22Rv1 (cell line): Measurements from ENCODE around the gene RAB20.
"Not testable (repeated sequence)": the region's sequence is repeated elsewhere in the genome, so short reads cannot be mapped to it uniquely, and the experiment has no call there.

Experiments used
- CTCF ChIP-seq: fragments of 450-650 bp; IDR thresholded peaks from 2 replicates; pipeline ENCODE4 v1.5.1; 2017; ENCODE audit warnings: mild to moderate bottlenecking
- ZFX ChIP-seq: fragments of 450-650 bp; IDR thresholded peaks from 2 replicates; pipeline ENCODE4 v1.6.1; 2017; ENCODE audit warnings: antibody characterized with exemption, borderline replicate concordance

- TF ChIP-seq CTCF, ZFX: not testable (repeated sequence)
Observed at GRCh38 chr13:110532258-110532657, 29.3 kb downstream of the RAB20 start.
